ENCODE results near the gene SRRM4.

DNA sequence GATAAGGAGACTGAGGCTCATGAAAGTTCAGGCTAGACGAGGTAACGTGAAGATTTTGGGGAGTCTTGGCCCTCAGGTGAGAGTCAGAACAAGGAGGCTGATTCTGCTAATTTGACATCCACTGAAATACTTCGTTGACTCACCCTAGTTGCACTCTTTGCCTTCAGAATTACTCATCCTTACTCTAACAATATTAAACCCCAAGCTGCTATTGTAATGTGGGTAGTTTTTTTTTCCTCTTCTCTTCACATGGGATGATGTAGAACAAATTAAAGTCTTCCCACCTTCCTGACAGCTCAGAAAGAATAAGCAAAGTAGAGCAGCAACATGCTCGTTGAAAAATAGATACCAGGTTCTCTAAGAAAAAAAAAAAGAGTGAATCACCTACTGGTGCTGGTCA, 22.0 kb upstream of the SRRM4 start:
- no peak for TF ChIP-seq ZNF121 (CRISPR knock-in tag; IDR thresholded peaks at IDR 0.05)
- TF ChIP-seq, protein P1, sequence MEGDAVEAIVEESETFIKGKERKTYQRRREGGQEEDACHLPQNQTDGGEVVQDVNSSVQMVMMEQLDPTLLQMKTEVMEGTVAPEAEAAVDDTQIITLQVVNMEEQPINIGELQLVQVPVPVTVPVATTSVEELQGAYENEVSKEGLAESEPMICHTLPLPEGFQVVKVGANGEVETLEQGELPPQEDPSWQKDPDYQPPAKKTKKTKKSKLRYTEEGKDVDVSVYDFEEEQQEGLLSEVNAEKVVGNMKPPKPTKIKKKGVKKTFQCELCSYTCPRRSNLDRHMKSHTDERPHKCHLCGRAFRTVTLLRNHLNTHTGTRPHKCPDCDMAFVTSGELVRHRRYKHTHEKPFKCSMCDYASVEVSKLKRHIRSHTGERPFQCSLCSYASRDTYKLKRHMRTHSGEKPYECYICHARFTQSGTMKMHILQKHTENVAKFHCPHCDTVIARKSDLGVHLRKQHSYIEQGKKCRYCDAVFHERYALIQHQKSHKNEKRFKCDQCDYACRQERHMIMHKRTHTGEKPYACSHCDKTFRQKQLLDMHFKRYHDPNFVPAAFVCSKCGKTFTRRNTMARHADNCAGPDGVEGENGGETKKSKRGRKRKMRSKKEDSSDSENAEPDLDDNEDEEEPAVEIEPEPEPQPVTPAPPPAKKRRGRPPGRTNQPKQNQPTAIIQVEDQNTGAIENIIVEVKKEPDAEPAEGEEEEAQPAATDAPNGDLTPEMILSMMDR (IDR thresholded peaks at IDR 0.05): no peak
- TF ChIP-seq SP1 (CRISPR knock-in tag; conservative IDR thresholded peaks at IDR 0.05): no peak

All from WTC11 (cell line).